ENCODE data around the gene EEF1AKMT4. TPM values are rescaled to one million over a fixed set of nuclear protein-coding genes. Genes with fewer than 3 reads are reported as not detected.

EEF1AKMT4 gene
- total and polyA plus RNA-seq, 2 experiments from 2014 or later = 4.3 to 10.6 TPM

DNA sequence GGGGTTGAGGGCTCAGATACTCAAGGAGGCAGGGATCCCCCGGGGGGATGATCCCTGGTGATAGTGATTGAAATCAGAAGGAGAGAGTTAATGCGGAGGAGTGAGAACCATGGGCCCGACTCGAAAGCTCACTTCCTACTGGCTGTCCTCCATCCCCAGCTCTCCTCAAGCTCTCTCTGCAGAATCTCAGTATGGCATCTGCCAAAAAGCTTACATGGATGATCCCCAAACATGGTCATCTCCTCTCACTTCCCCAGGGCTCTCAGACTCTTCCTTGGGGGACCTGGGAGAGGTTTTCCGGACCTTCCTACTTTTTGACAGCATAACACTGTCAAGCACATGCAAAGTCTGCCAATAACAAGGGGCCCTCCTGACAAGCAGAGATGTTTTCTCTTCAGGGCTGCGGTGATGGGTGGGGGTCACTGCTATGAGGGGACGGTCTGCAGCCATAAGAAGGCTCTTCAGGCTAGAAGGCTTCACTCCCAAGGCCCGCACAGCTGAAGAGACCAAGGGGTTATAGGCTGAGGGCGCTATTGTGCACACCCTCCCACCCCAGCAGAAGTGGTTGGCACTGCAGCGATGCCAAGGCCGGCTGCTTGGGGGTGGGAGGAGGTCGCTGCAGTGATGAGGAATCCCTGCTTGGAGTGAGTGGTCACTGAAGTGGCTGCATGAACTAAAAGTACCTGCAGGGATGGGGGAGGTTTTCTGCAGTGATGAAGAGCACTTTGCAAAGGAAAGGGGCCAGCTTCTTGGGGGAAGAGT lies 20.9 kb upstream of the EEF1AKMT4 start:
- H3K9me3 ChIP-seq (ENCODE audit: low read depth) = no peaks in the 10 kb centered on the region
- no peak overlapping the region for H3K27ac ChIP-seq
- H3K4me1 ChIP-seq (ENCODE audit: low read depth) = no peaks in the 10 kb centered on the region
- TF ChIP-seq CTCF (IDR thresholded peaks at IDR 0.05; ENCODE audit: low read depth, low read length) = no peak
- peaks cover 95% of the 10 kb centered on the region for H3K27me3 ChIP-seq
- no peak for DNase-seq (ENCODE audit: low read depth in 1 of 2, low spot score in 1 of 2)
- peak overlapping the region; percentile 37 for H3K4me3 ChIP-seq
- no peaks in the 10 kb centered on the region for H3K36me3 ChIP-seq

GRCh38 chr3:184229394-184230080 lies 19.9 kb upstream of the EEF1AKMT4 start, which contains the start of gene VWA5B2:
VWA5B2 (plus strand) TSS chr3:184229585; CDS start chr3:184230529, 944 bp downstream.
- H3K27me3 ChIP-seq = peaks cover 97% of the 10 kb centered on the region
- H3K9me3 ChIP-seq (ENCODE audit: low read depth) = no peaks in the 10 kb centered on the region
- no peaks in the 10 kb centered on the region for H3K36me3 ChIP-seq
- H3K4me3 ChIP-seq = peak within 1 kb of the TSS; percentile 37
- DNase-seq (ENCODE audit: low read depth in 1 of 2, low spot score in 1 of 2) = peak; percentile 32 to 83
- H3K4me1 ChIP-seq (ENCODE audit: low read depth) = no peaks in the 10 kb centered on the region
- no peak for TF ChIP-seq CTCF (IDR thresholded peaks at IDR 0.05; ENCODE audit: low read depth, low read length)
- no peak within 1 kb of the TSS for H3K27ac ChIP-seq

DNA sequence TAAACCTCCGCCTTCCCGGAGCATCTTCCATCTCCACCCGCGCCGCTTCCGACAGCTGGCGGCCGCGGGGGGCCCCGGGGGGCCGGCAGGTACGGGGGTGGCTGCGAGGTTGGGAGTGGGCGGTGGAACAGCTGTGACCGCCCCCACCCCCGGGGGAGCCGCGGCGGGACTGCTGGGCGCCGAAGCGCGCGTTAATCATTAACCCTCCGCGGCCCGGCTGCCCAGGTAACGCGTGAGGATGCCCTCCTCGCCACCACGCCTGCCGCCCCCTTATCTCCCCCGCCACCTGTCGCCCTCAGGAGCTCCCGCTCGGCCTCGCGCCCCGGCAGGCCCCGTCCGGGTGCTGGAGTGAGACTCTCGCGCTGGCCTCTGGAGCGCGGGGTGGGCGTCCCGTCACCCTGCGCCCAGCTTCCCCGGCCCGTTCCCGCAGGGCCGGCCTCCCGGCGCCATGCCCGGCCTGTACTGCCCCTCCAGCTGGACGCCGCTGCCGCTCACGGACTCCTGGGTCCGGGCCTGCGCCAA lies 19.3 kb upstream of the EEF1AKMT4 start:
- no peak for TF ChIP-seq CTCF (IDR thresholded peaks at IDR 0.05; ENCODE audit: low read depth, low read length)
- no peaks in the 10 kb centered on the region for H3K9me3 ChIP-seq (ENCODE audit: low read depth)
- H3K4me1 ChIP-seq (ENCODE audit: low read depth) = no peaks in the 10 kb centered on the region
- peak overlapping the region; percentile 37 for H3K4me3 ChIP-seq
- no peak overlapping the region for H3K27ac ChIP-seq
- DNase-seq (ENCODE audit: low read depth in 1 of 2, low spot score in 1 of 2) = peak in 1 of 2 donors; percentile 20
- H3K36me3 ChIP-seq = no peaks in the 10 kb centered on the region
- H3K27me3 ChIP-seq = peaks cover 97% of the 10 kb centered on the region

DNA sequence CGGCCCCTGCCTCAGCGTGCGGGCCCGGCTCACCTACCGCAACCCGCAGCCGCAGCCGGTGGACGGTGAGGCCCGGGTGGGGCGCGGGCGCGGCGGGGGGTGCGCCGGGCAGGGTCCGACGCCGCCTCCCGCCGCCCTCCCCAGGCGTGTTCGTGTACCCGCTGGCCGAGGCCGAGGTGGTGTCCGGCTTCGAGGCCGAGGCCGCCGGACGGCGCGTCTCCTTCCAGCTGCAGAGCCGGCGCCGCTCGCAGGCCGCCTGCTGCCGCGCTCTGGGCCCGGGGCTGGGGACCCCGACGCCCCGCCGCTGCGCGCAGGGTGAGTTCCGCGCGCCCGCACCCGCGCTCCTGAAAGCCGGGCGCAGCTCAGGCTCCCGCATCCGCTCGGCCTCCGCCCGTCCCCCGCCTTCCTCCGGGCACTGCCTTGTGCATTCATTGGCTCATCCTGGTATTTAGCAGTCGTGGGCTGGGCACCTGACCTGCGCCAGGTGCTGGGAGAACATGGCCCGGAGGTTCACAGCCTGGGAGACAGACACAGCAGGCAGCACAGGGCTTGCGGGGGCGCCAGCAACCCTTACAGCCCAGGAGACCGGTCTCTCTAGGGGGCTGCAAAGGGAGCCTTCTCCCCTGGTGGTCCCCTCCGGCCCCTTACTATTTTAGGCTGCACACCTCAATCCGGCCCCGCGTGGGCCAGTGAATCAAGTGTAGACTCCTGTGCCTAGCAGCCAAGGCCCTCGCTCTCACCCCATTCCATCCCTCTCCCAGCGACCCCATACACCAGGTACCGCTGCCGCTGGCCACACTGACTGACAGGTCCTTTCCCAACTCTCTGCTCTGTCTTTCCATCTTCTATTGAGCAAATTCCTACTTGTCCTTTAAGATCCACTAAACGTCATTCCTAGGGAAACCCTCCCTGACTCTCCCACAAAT lies 18.6 kb upstream of the EEF1AKMT4 start:
- peaks cover 92% of the 10 kb centered on the region for H3K27me3 ChIP-seq
- H3K4me3 ChIP-seq = peak overlapping the region; percentile 14
- no peaks in the 10 kb centered on the region for H3K9me3 ChIP-seq (ENCODE audit: low read depth)

More for the DNA sequence above, 18.6 kb upstream of the EEF1AKMT4 start:
- Histone ChIP-seq H3K4me1 (ENCODE audit: low read depth) (no peaks in the 10 kb centered on the region), H3K27ac (no peak overlapping the region), H3K36me3 (no peaks in the 10 kb centered on the region)
- DNase-seq (ENCODE audit: low read depth in 1 of 2, low spot score in 1 of 2) = peak in 1 of 2 donors; percentile 13
- TF ChIP-seq CTCF (IDR thresholded peaks at IDR 0.05; ENCODE audit: low read depth, low read length) = no peak

Data from cardiac muscle cell (in vitro differentiated cells and primary cell).